HTERT RPE-1 (cell line): ENCODE results near the gene TAF10.

ENCODE experiments used
- in situ Hi-C: fragments of 300-500 bp; cut with MboI; formaldehyde crosslinking; loops from 4 replicates; pipeline ENCODE4 v1.14.3; 2020; ENCODE audit warnings: low sequenced_read_pairs

The TAF10 gene

DNA sequence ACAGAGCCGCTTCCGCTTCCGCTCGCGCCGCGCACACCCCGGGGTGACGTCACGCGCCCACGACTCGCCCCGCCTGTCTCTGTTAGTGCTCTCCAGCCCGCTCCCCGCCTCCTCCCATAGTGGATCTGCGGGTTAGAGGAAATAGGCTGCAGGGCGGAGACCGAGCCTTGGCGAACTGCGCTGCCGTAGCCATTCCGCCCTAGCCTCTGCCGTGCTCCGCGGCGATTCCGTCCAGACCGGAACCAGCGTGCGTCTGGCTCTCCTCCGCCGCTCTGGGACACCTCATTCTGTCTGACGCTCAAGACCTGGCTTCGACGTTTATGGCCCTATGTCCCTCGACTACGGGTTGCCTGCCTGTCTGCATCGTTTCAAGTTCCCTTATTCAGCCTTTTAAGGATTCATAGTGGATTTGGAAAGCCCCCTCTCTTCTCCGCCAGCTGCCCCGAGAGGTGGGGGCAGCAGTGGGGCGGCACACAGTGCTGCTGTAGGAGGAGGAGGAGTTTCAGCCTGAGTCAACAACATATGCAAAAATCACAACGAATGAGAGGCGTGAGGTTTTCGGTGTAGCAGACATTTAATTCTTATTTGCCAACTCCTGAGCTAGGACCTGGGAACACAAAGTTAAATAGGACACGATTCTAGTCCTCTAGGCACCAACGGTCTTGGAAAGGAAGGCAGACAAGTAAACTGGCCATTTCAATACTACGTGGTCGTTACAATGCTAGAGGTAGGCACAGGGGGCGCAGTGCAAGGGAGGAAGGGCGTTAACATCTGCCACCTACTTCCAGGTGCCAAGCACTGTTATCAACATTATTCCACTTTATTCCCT, at the start of gene TAF10:
Gene TAF10 (minus strand): TSS at position 4 of the 829 bp plus-strand sequence. CDS start 27 bp downstream, outside the sequence.
- in situ Hi-C loops = no loop called here

- in situ Hi-C loops = no loop called here
These were observed 48.7 kb upstream of the TAF10 start for GRCh38 chr11:6660712-6661111.

DNA sequence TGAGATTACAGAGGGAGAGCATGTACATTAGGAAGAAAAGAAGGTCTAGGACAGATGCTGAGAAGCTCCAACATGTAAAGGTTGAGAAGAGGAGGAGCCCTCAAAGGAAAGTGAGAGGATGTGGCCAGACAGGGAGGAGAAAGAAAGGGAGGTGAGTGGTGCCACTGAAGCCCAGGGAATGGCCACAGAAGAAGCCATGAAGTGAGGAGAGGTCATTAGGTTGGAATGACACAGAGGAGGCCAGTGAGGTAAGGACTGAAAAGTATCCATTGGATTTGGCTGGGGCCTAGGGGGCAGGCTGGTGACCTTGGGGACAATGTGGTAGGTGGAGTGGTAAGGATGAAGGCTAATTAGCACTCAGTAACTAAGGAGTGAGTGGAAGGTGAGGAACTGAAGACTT, 46.6 kb upstream of the TAF10 start:
- in situ Hi-C loops = no loop called here

GRCh38 chr11:6657346-6657745, 45.3 kb upstream of the TAF10 start:
- in situ Hi-C loops = no loop called here

- in situ Hi-C loops = no loop called here
These were observed 44.9 kb upstream of the TAF10 start for GRCh38 chr11:6656936-6657335.

DNA sequence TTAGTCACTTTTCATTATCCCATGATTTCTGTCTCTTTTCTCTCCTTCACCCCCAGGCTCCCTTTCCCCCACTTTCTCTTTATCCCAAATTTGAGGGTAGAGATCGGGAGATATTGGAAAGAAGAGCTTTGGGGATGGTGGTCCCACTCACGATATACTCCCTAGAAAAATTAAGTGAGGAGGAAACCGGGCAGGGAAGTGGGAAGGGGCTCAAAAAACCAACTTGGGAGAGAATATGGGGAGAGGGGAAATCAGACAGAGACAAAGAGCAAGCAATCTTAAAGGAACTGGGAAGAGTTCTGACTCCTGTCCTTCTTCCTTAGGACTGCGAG, 44.5 kb upstream of the TAF10 start:
- in situ Hi-C loops = no loop called here

GRCh38 chr11:6655790-6656583, 44.0 kb upstream of the TAF10 start, which contains the start of gene DCHS1:
Gene DCHS1, minus strand, starts transcription at chr11:6655809. Its CDS starts 14,196 bp downstream, at chr11:6641613.
- in situ Hi-C loops = no loop called here

DNA sequence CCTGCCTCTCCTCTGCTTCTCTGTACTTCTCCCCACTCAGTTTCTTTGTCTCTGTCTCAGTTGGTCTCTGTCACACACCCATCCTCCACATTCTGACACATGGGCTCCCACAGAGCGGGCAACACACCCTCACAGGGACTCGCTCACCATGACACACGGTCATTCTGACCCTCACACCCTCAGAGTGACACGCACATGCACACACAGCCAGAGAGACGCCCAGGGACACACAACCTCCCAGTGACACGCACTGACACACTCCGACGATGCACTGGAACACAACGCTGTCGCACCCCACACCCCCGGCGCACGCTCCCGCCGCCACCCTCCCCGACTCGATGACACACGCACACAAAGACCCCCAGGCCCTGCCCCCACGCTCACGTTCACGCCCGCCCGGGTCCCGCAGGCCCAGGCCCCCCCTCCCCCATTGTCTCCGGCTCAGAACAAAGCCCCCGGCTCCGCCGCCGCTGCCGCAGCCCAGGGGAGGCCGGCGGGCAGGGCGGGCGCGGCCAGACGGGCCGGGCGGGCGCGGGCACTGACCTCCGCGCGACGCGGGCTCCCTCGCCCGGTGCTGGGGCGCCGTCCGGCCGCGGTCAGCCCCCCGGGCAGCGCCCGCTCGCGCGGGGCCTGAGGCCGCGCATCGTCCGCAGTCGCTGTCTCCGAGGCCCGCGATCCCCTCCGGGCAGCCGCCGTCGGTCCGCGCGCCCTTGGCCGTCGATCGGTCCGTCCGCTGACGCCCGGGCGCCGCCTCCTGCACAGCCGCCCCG, 43.2 kb upstream of the TAF10 start:
- in situ Hi-C loops = no loop called here

DNA sequence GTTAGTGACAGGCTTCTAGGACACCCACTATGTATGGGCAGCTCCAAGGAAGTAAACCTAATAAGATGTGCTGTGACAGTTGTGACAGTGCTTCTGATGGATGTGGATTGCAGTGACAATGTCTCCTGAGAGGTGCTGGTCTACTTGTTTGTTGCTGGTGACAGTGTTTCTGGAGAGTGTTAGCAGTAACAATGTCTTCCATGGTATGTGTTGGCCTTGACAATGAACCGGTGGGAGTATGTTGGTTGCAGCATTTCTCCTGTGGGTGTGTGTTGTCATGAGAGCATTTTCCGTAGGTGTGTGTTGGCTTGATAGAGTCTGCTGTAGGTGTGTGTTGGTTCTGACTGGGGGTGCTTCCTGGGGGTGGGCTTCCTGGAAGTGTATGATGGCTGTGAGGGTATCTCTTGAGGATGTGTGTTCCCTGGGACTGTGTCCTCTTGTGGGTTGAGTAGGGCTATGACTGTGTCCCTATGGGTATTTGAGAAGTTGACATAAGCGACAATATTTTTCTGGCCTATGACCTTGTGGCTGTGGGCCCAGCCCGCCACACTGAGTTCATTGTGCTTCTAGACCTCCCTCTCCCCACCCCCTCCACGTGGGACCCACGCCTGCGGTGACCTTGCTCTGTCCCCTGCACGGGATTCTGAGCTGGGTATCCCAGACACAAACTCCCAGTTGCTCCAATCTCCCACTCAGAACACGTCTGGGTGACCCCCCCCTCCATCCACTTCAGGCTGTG, 42.4 kb upstream of the TAF10 start:
- in situ Hi-C loops = no loop called here

GRCh38 chr11:6653656-6654055, 41.6 kb upstream of the TAF10 start:
- in situ Hi-C loops = no loop called here

DNA sequence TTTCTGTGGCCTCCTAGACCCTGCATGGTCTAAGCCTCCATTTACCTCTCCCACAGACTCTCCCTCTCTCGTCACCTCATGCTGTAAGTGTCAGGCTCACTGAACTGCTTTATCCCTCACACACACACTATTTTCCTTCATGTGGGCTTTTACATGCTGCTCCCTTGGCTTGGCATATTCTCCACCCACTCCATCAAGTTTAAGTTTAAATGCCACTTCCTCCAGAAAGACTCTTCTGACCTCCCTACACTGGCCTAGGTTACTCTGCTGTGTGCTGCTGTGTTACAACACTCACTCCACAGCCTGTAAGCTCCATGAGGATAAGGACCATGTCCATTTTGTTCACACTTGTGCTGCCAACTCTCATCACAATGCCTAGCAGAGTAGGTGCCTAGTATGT, 41.1 kb upstream of the TAF10 start:
- in situ Hi-C loops = no loop called here

DNA sequence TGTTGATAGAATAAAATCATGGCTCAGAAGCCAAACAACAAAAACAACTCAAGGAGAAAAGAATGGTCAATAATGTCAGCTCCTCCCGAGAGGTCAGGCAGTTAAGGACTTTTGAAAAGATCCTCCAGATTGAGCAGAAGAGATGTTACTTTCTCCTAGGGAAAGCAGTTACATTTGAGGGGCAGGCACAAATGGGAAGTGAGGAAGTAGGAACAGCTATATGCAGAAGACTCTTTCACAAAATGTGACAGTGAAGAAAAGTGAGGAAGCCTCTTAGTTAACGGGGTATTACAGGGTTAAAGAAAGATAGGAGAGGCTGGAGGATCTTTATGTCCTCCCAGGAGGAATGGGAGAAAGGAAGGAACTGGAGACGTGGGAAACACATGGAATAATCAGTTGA, 40.2 kb upstream of the TAF10 start:
- in situ Hi-C loops = no loop called here

- in situ Hi-C loops = no loop called here
These were observed 39.0 kb upstream of the TAF10 start for GRCh38 chr11:6650980-6651379.

- in situ Hi-C loops = no loop called here
These were observed 38.1 kb upstream of the TAF10 start for GRCh38 chr11:6650104-6650503.

DNA sequence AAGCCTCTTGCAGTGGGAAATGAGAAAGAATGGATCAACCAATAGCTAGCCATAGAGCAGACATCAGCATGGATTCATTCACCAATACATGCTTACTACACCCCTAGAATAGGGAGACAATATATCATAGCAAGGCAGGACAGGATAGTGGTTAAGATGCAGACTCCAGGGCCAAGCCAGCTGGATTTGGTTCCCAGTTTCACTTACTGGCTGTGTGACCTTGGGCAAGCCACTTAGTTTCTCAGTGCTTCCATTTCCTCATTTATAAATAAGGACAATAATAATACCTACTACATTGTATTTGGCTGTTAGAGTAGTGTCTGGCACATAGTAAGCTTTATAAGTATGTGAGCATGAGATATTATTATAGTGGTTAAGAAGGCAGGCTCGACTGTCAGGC, 36.5 kb upstream of the TAF10 start:
- in situ Hi-C loops = no loop called here

- in situ Hi-C loops = no loop called here
These were observed 35.8 kb upstream of the TAF10 start for GRCh38 chr11:6647836-6648235.

DNA sequence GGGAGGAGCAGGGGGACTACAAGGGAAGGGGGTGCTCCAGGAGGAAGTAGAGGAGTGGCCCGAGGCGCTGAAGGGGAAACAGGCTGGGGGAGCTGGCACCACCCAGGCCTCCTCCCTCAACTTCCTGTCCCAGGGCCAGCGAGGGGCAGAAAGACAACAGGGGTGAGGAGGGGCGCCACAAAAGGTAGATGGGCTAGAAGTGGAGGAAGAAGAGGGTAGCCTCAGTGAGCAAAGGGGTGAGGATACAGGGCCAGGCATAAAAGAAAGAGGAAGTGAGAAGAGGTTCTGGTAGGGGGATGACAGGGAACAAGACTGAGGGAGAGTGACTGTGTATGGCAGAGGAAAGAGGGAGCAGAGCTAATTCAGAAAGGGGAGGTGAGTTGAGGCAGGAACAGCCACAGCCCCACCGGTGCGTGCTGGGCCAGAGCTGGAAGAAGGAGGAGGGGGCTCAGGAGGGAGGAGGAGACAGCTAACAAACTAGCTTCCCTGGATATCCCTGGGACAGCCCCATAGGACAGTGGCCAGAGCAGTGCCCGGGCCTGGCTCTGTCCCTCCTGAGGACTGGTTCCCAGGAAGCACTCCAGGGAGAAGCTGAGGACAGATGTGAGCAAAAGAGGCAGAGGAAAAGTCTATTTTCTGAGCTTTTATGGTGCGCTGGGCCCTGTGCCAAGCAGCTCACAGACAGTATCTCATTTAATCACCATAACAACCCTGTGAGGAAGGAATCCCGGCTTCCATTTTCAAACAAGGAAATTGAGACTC, 35.1 kb upstream of the TAF10 start:
- in situ Hi-C loops = no loop called here

DNA sequence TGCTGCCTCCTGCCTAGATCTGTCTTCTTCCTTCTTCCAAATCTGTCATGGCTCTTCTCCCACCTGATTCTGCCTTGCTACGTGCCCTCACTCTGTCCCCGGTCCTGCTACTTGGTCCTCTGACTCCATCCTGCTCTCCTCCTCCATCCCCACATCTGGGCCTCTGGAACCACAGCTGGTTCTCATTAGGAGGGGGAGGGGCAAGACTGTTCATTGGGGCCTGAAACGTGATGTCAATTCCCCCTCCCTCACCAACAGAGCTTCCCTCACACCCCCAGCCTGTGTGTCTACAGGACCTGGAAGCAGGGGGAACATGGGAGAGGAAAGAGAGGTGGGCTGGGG, 34.5 kb upstream of the TAF10 start:
- in situ Hi-C loops = no loop called here

DNA sequence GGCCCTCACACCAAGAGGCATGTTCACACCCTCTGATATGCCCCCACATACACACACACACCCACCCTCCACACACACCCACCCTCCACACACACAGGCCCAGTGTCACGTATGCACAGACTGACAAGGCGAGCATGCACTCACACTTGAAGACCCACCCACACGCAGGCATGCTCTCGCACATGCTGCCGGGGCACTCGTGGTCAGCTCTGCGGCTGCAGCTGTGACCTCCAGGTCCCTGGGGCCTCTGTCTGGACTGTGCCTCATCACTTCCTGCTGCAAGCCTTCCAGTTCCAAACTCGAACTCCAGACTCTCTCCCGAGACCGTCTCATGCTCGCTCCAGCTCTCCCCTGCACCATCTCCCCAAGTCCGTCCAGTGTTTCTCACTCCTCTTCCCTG, 34.1 kb upstream of the TAF10 start:
- in situ Hi-C loops = no loop called here

DNA sequence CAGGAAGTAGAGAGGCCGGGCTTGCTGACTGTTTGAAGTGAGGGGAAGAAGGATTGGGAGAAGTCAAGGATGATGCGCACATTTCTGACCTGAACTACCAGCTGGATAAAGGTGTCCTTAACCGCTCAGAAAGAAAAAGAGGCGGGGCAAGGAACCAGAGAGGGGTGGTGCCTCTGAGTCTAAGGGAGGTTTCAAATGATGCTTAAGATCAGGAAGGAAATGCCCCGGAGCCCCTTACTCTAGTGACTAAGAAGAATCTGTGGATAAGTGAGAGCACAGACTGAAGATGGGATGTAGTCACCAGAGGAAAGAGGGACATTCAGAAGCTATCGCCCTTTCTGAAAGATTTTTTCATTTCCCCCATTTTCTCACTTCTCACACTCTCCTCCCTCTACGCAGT, 30.9 kb upstream of the TAF10 start:
- in situ Hi-C loops = no loop called here
